LNCaP clone FGC (cell line): ENCODE data around the gene SNRNP70.
"Not testable (repeated sequence)": the region's sequence is repeated elsewhere in the genome, so short reads cannot be mapped to it uniquely, and the experiment has no call there.

Experiments used
- DNase-seq: peaks from one replicate; pipeline ENCODE4 v3.0.0-alpha.2; 2011; ENCODE audit warnings: low read depth
- H3K4me3 ChIP-seq: 2 replicates; pipeline ENCODE4 v1.5.1; 2011; ENCODE audit warnings: mild to moderate bottlenecking, low read depth, low read length, control low read depth
- CTCF ChIP-seq: IDR thresholded peaks from 2 replicates; pipeline ENCODE4 v1.5.1; 2012; ENCODE audit warnings: mild to moderate bottlenecking; ENCODE audit not compliant: control insufficient read depth, insufficient read depth; ENCODE audit errors: extremely low read depth

The SNRNP70 gene

GRCh38 chr19:49120868-49121267 lies 35.6 kb downstream of the SNRNP70 start:
- no peak overlapping the region for H3K4me3 ChIP-seq
- no peak for TF ChIP-seq CTCF
- no peak for DNase-seq

- not testable (repeated sequence) for DNase-seq, H3K4me3 ChIP-seq
Observed at GRCh38 chr19:49121841-49122240, 36.6 kb downstream of the SNRNP70 start.

GRCh38 chr19:49123285-49123684 lies 38.0 kb downstream of the SNRNP70 start:
- H3K4me3 ChIP-seq, DNase-seq: not testable (repeated sequence)

GRCh38 chr19:49125025-49125731 lies 39.9 kb downstream of the SNRNP70 start:
- no peak overlapping the region for H3K4me3 ChIP-seq
- TF ChIP-seq CTCF, result no peak
- DNase-seq, result no peak

- H3K4me3 ChIP-seq, result no peak overlapping the region
- no peak for TF ChIP-seq CTCF
- DNase-seq, result no peak
Observed at GRCh38 chr19:49126575-49126974, 41.3 kb downstream of the SNRNP70 start.

GRCh38 chr19:49127225-49127624 lies 42.0 kb downstream of the SNRNP70 start:
- not testable (repeated sequence) for H3K4me3 ChIP-seq, DNase-seq

- TF ChIP-seq CTCF, result no peak
- DNase-seq, result peak; percentile 65
- peak overlapping the region; percentile 54 for H3K4me3 ChIP-seq
Observed at GRCh38 chr19:49127674-49128544, 42.7 kb downstream of the SNRNP70 start.

GRCh38 chr19:49128545-49129237 lies 43.4 kb downstream of the SNRNP70 start:
- DNase-seq, result no peak
- TF ChIP-seq CTCF, result no peak
- peak overlapping the region; percentile 54 for H3K4me3 ChIP-seq
